HG02798 (cell line): ENCODE measurements around the gene TNS4.

Experiments used
- ATAC-seq: cut with Tn5 transposase; IDR thresholded peaks from one replicate; pipeline ENCODE4 v1.9.1; 2021; ENCODE audit warnings: mild to moderate bottlenecking; ENCODE audit not compliant: unreplicated experiment, poor library complexity

The TNS4 gene

DNA sequence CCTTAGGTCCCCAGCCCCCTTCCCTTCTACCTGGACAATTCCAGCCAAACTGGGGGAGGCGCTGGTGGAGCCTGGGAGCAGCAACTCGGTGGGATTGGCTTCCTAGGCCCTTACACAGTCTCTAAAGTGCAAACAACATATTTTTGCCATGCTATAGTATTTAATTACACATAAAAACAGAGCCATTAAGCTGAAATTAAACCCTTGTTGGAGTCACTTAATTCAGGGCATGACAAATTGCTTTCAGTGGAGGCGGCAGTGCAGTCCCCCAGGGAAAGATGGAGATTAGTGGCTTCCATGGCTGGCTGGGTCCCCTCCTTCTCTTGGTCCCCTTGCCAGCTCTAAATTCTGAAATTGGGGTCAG, 40.8 kb downstream of the TNS4 start:
- no peak for ATAC-seq

DNA sequence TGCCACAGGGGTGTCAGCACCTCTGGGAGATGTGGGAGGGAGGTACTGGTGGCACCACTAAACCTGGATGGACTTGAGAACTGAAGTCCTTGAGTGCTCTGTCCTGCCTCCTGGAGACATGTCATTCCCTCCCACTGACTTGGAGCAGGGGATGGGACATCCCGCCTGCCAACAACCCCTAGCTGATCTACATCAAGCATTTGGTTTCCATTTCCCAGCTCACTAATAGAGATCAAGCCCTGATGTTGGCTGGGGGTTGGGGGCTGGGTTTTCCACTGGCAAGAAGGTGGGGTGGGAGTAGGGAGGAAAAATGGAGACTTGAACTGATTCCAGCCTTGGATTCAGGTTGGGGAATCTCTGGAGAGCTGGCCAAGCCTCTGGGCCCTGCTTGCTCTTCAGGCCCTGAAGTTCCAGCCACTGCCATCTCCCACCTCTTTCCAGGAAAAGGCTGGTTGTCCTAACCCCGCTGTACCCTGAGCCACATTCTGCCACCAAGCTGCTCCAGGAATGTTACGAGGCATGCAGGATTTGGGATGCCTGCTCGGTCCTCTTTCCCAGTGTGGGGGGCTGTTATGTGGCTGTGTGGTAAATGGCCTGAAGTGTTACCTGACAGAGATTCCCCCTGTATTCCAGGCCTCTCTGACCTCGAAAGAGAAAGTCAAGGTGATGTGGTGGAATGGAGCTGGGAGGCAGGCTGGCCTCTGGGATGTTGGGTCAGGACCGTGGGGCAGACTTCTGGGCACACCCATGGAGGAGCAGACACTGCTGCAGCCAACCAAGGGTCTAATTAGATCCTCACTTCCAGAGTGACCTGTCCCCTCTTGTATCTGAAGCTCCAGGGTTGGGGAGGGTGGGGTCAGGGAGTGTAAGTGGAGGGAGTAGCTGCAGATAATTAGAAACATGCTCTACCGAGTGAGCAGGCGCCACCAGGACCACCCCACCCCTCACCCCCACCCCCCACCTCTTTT, 41.5 kb downstream of the TNS4 start:
- ATAC-seq: no peak

DNA sequence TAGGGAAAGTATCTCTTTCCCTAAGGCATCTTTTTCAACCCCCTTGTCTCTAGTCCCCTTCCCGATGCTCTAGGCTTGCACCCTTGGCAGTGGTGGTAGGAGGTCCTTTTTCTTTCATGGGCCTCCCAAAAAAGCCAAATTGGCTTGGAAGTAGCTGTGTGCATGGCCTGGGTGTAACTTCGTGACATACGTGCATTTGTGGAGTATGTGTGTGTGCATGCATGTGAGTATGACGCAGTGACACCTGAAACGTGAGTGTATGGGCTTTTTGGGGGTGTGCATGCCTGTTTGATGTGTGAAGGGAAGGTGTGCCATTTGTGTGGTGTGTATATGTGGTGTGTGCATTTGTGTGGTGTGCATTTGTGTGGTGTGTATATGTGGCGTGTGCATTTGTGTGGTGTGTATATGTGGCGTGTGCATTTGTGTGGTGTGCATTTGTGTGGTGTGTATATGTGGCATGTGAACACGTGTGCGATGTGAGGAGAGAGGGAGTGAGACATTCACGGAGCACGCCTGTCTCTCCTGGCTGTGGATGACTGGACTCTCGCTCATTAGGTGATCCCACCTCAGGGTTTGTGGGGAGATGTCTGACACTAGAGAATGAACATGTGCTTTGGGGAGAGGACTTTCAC, 42.5 kb downstream of the TNS4 start:
- no peak for ATAC-seq

DNA sequence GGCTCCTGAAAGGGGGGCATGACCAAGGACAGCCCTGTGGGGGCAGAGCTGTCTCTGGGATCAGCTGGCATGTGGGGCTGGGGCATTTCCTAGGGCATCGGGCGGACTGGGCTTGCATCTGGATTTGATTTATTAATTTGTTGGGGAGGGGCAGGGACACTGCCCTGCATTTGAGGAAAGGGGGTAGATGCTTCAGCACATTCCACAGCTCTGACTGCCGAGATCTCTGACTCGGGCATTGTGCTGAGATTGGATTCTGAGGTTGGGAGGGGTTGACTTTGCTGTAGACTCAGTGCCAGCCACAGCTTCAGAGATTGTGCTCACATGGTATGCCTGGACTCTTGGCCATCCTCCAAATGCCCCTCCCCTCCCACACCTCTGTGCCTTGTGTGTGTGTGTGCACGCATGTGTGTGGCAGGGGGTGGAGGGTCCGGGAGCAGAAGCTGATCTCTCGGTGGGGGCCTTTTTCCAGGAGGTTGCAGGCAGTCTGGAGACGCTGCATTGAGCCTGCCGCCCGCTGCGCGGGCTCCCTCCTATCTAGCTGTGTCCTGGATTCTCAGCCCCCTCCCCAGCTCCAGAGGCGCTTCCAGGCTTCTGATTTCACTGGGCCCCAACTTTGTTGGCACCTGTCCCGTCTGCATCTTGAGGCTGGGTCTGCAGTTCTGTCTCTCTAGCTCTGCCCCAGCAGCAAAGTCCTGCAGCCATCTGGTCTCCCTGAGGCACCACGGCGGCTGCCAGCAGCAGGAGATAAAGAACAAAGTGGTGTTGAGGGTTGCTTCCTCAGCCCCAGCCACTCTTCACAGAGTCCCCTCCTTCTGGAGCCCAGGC, 43.2 kb downstream of the TNS4 start:
- no peak for ATAC-seq

DNA sequence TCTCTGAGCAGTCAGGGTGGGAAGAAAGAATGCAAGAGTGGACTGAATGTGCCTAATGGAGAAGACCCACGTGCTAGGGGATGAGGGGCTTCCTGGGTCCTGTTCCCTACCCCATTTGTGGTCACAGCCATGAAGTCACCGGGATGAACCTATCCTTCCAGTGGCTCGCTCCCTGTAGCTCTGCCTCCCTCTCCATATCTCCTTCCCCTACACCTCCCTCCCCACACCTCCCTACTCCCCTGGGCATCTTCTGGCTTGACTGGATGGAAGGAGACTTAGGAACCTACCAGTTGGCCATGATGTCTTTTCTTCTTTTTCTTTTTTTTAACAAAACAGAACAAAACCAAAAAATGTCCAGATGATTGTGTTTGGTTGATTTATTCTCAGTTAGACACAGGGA, 44.1 kb downstream of the TNS4 start:
- no peak for ATAC-seq

DNA sequence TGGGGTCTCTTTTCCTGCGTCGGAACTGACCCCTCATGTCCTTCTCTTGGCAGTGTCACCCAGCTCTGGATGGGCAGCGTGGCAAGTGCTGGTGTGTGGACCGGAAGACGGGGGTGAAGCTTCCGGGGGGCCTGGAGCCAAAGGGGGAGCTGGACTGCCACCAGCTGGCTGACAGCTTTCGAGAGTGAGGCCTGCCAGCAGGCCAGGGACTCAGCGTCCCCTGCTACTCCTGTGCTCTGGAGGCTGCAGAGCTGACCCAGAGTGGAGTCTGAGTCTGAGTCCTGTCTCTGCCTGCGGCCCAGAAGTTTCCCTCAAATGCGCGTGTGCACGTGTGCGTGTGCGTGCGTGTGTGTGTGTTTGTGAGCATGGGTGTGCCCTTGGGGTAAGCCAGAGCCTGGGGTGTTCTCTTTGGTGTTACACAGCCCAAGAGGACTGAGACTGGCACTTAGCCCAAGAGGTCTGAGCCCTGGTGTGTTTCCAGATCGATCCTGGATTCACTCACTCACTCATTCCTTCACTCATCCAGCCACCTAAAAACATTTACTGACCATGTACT, 44.9 kb downstream of the TNS4 start:
- no peak for ATAC-seq

DNA sequence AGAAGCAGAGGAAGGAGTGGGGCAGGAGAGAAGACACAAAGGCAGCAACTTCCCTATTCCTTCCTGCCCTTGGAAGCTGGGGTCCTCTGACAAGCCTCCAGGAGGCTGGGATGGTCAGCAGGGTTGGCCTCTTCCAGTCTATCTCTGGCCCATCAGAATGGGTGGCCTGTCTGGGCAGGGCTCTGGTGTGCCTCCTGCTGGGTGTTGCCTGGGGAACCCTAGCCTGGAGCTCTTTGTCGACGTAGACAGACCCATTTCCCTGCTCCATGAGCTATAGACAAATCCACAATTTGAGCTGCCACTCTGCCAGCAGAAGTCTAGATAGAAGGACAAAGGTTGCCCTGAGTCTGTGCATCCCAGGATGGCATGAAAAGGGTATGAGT, 46.8 kb downstream of the TNS4 start:
- ATAC-seq: no peak

DNA sequence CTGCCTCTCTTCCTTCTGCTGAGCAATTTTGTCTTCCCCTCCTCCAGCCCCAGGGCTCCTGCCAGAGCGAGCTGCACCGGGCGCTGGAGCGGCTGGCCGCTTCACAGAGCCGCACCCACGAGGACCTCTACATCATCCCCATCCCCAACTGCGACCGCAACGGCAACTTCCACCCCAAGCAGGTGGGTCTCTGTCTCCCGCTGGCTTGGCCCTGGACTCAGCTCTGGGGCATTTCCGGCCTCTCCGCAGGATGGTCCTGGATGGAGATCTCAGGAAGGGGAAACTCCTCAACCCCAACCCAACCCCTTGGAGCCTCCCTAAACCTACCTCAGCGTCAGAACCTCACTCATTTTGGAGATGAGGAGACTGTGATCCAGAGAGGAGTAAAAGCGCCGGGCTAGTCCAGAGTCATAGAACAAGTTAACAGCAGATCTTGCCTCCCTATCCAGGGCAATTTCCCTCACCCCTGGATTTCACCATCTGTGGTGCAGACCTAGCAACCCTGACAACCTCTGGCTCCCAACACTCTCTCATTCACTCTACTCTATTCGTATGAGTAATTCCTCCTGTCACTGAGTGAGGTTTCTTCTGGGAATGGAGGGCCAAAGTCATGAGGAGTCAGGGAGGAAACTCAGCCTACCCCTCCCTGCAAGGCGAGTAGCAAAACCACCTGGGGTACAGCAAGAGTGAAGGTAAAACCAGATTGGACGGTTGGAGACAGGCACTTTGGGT, 47.4 kb downstream of the TNS4 start:
- no peak for ATAC-seq

DNA sequence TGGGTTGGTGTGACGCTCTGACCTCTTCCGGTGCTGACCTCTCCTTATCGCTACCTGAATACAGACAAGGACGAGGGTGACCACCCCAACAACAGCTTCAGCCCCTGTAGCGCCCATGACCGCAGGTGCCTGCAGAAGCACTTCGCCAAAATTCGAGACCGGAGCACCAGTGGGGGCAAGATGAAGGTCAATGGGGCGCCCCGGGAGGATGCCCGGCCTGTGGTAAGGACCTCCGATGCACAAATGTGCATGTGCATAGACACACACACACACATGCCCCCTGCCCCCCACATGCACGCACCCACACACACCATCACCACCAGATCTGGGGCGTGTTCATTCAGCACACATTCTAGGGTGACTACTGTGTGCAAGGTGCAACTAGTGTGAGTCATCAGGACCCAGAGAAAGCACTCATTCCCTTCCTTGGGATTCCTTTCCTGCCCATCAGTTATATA, 48.5 kb downstream of the TNS4 start:
- ATAC-seq: no peak

DNA sequence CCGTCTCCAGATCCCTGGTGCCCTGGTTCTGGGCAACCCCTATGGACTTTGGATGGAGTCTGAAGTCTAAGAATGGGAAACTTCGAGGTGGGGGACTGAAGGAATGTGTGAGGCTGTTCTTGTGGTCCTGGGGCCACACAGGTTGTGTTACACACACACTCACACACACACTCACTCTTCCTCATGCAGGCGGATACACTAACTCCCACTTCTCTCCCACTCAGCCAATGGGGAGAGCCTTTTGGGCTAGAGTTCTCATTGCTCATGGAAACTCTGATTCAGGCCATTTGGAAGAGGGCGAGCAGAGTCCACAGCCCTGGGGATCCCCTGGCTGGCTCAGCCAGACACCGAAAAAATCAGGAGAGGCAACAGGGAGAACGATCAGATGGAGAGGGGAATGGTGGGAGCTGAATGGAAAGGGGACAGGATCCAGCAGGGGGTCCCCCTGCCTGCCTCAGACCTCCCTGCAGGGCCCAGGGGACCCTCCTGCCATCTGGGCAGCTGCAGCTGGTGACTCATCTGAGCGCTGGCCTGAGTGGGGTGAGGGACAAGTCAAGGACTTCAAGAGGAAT, 49.1 kb downstream of the TNS4 start:
- ATAC-seq: no peak

DNA sequence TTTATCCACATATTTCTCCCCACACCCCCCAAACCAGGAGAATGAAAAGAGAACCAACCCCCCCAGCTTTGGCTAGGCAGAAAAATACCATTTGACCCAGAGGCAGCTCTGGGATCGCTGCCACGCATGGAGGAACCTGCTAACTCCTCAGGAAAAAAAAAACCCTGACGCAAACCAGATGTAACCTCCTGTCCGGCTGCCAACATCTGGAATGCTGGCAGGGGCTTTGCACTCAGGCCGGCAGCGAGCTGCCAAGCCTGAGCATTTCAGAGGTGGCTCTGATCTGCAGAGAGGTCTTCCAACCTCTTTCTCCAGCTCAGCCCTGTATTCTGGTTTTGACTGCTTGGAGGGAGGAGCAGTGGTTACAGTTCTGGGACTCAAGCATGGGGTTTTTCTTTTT, 50.0 kb downstream of the TNS4 start:
- no peak for ATAC-seq

DNA sequence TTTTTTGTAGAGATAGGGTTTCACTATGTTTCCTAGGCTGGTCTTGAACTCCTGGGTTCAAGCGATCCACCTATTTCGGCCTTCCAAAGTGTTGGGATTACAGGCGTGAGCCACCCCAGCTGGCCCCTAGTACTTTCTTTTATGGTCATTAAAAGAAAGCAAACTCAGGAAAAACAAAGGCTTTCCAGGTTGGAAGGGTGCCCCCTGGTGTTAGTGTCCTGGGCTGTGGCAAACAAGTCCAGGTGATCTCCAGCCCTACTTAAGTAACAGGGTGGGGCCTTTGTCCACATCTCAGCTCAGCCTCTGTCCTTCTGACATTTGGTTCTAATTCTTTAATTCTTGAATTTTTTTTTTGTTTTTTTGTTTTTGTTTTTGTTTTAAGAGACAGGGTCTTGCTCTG, 51.2 kb downstream of the TNS4 start:
- ATAC-seq: no peak

DNA sequence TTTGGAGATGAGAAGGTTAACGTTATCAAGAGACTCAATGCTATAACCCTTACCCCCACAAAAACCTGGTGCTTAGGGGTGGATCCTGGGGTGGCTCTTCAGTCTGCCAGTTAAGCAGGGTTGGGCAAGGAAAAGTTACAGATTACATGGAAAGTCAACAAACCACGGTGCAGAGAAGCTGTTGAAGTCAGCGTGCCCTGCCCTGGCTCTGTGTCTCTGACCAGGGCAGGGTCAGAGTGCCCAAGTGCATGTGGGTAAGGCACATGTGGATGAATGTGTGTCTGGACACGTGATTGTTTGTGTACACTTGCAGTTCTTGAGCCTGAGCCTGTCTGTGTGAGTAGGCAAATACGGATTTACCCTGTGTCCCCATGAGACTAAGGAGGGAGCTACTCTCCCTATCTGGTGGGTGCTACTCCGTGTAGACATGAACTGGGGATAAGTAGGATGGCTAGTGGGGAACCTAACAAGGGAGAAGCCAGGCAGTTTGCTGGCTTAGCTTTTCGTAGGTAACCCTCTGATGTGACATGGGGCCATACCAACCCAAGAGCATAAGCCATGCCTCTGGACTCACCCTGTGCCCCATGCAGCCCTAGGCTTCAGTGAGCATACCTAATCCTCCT, 52.7 kb downstream of the TNS4 start:
- ATAC-seq: no peak

DNA sequence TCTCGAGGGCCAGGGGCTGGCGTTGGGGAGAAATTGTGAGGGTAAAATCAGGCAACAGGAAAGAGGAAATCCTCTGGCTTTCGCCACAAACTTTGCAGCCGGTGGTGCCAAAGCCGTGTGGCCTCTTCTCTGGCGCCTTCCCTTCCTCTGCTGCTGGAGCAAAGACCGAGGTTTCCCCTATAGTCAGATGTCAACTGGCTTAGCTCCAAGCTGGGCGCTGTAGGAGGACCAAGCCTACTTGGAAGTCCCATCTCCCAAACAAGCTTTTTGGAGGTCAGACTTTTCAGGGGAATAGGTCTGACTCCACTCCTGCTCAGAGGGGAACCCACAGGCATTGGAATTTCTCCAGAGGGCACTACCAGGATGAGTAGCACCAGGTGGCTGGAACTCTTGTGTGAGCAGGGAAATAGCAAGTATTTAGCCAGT, 53.2 kb downstream of the TNS4 start:
- ATAC-seq: no peak

DNA sequence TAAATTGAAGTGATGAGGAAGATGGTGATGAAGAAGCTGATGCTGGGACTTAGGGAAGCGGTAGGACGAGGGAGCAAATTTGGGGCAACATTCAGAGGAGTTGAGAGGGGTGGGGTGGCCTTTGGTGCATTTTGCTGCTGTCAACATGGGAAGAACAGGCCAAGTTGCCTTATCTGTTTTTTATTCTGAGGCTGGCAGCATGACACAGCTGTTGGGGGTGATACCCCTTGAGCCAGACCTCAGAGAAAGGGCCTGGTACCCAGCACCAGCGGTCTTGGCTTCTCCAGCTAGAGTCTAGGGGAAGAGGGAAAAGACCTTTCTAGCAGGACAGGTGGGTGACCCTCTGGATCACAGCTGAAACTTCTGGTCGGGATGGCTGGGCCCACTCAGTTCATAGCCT, 53.6 kb downstream of the TNS4 start:
- no peak for ATAC-seq

DNA sequence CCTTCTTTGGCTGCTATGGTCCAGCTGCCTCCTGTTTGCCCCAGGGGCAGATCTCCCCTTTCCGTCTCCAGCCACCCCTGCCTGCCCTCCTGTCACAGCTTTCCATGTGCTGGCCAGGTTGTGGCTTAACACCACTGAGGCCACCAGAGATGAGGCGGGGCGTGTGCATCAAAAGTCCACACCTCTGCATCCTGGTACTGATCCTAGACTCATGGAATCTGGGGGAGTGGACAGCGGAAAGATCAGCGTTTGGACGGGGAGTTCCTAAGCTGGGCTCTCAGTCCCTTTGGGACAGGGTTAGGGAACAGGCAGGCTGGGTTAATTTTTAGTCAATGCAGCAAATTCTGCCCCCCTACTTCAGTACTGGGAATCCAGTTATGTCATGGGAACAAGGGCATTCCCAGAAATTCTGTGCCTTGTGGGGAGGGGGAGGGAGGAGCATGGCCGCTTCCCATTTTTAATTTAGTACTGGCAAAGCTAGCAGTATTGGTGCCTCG, 54.2 kb downstream of the TNS4 start:
- no peak for ATAC-seq

DNA sequence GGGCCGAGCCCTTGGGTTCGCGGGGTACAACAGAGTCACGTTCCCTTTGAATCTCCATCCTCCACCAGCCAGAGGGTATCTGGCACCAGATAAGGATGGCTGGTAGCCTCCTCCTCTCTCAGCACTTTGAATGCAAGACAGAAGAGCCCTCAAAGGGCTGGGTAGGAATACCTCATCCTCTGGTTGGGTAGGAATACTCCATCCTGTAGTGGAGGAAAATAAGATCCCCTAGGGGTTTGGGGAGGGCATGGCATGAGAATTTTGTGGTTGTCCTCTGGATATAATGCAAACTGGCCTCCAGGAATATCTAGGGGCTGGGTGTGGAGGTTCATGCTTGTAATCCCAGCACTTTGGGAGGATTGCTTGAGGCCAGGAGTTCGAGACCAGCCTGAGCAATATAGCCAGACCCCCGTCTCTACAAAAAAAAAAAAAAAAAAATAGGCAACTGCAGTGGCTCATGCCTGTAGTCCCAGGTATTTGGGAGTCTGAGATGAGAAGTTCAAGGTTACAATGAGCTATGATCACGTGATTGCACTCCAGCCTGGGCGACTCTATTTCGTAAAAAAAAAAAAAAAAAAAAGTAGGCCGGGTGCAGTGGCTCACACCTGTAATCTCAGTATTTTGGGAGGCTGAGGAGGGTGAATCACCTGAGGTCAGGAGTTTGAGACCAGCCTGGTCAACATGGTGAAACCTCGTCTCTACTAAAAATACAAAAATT, 55.5 kb downstream of the TNS4 start:
- no peak for ATAC-seq
